ENCODE measurements around the gene SYT1. TPM values are rescaled to one million over a fixed set of nuclear protein-coding genes. Genes with fewer than 3 reads are reported as not detected.

SYT1 gene
- total RNA-seq, 6 donors from 2014 or later: 0.52 to 0.67 (median 0.59) TPM; not detected in 3

DNA sequence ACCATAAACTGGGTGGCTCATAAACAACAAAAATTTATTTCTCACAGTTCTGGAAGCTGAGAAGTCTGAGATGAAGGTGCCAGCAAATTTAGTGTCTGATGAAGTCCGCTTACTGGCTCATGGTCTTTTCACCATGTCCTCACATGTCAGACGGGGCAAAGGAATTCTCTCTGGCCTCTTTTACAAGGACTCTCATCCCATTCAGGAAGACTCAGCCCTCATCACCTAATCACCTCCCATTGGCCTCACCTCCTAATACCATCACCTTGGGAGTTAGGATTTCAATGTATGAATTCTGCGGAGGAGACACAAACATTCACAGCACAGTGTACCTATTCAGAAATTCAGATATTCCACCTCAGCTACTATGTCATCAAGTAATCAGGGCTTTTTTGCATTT is 468.6 kb downstream of the SYT1 start:
- WGBS, 2 donors: 92 to 94% methylated on average over 3 of the region's 3 CpGs
- no peak for ATAC-seq (ENCODE audit: low FRiP score in 2 of 2)
- no peak overlapping the region for H3K27ac ChIP-seq
- TF ChIP-seq CTCF (IDR thresholded peaks at IDR 0.05) (no peak), POLR2A (IDR thresholded peaks at IDR 0.05) (no peak), EP300 (IDR thresholded peaks at IDR 0.05) (no peak), POLR2AphosphoS5 (IDR thresholded peaks at IDR 0.05) (no peak)
- H3K9me3 ChIP-seq: no peaks in the 10 kb centered on the region
- H3K4me1 ChIP-seq: no peaks in the 10 kb centered on the region
- H3K27me3 ChIP-seq: no peaks in the 10 kb centered on the region
- DNase-seq: no peak
- no peak overlapping the region for H3K4me3 ChIP-seq
- no peaks in the 10 kb centered on the region for H3K36me3 ChIP-seq

GRCh38 chr12:79337662-79338290 is 473.2 kb downstream of the SYT1 start:
- TF ChIP-seq POLR2AphosphoS5 (IDR thresholded peaks at IDR 0.05) (no peak), CTCF (IDR thresholded peaks at IDR 0.05) (no peak)
- H3K4me3 ChIP-seq: no peak overlapping the region
- H3K4me1 ChIP-seq: no peaks in the 10 kb centered on the region
- H3K27ac ChIP-seq: no peak overlapping the region
- no peaks in the 10 kb centered on the region for H3K36me3 ChIP-seq
- 86 to 87% methylated on average over 5 of the region's 5 CpGs for WGBS, 2 donors
- H3K27me3 ChIP-seq: no peaks in the 10 kb centered on the region
- ATAC-seq (ENCODE audit: low FRiP score in 2 of 2) (no peak), DNase-seq (no peak)
- H3K9me3 ChIP-seq: no peaks in the 10 kb centered on the region

GRCh38 chr12:79344855-79345847 is 480.6 kb downstream of the SYT1 start:
- TF ChIP-seq CTCF (IDR thresholded peaks at IDR 0.05) (peak in 2 of 6 experiments; percentile 29 to 34), POLR2A (IDR thresholded peaks at IDR 0.05) (no peak)
- Histone ChIP-seq H3K36me3 (no peaks in the 10 kb centered on the region), H3K4me3 (no peak overlapping the region), H3K9me3 (no peaks in the 10 kb centered on the region), H3K4me1 (no peaks in the 10 kb centered on the region), H3K27ac (no peak overlapping the region), H3K27me3 (no peaks in the 10 kb centered on the region)
- ATAC-seq (ENCODE audit: low FRiP score in 2 of 2) (no peak), DNase-seq (no peak)
- WGBS, 2 donors: 58 to 72% methylated on average over 5 of the region's 5 CpGs

DNA sequence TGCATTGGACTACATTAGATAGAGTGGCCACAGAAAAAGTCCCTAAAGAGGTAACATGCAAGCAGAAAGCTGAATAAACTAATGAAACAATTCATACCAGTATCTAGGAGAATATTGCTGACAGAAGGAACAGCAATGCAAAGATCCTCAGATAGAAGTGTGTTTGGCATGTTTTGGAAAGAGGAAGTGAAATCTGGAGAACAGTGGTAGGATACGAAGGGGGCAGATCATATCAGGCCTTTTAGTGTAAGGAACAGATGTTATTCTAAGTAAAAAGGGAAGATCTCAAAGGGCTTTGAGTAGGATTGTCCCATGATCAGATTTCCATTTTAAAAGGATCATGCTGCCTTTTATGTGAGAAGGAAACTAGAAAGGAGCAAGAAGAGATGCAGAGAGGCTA is 483.3 kb downstream of the SYT1 start:
- no peaks in the 10 kb centered on the region for H3K27me3 ChIP-seq
- no peaks in the 10 kb centered on the region for H3K4me1 ChIP-seq
- no peaks in the 10 kb centered on the region for H3K9me3 ChIP-seq
- no peak for DNase-seq
- ATAC-seq (ENCODE audit: low FRiP score in 2 of 2): peak in 1 of 2 donors; percentile 45
- H3K27ac ChIP-seq: no peak overlapping the region
- TF ChIP-seq POLR2A (IDR thresholded peaks at IDR 0.05) (no peak), POLR2AphosphoS5 (IDR thresholded peaks at IDR 0.05) (no peak), CTCF (IDR thresholded peaks at IDR 0.05) (no peak), EP300 (IDR thresholded peaks at IDR 0.05) (no peak)
- H3K36me3 ChIP-seq: no peaks in the 10 kb centered on the region
- 27 to 30% methylated on average over 1 of the region's 1 CpG for WGBS, 2 donors
- no peak overlapping the region for H3K4me3 ChIP-seq

Measured in upper lobe of left lung (tissue), 6 donors.